ENCODE measurements around the gene KRTAP10-10. TPM values are rescaled to one million over a fixed set of nuclear protein-coding genes. Genes with fewer than 3 reads are reported as not detected.

Gene KRTAP10-10
- total RNA-seq, 4 donors from 2014 or later, result not detected

DNA sequence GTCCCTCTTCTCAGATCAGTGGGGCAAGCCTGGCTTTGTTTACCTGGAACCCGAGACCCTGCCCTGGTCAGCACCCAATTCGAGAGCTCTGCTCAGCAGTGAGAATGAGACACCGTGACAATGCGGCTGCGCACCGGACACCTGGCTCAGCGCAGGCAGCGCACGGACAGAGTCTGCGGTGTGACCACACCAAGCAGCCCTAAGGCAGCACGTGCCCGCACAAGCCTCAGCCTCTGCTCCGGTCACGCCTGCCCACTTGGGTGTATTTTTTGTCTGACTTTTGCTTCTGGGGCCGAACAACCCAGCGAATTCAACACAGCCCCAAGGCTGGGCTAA lies 20.6 kb upstream of the KRTAP10-10 start:
- H3K27me3 ChIP-seq, result peaks cover 62% of the 10 kb centered on the region
- peaks cover 0 to 24% (median 0%) of the 10 kb centered on the region in 3 donors for H3K9me3 ChIP-seq
- H3K4me3 ChIP-seq, result no peak overlapping the region
- H3K36me3 ChIP-seq, result no peaks in the 10 kb centered on the region
- TF ChIP-seq, protein P1, sequence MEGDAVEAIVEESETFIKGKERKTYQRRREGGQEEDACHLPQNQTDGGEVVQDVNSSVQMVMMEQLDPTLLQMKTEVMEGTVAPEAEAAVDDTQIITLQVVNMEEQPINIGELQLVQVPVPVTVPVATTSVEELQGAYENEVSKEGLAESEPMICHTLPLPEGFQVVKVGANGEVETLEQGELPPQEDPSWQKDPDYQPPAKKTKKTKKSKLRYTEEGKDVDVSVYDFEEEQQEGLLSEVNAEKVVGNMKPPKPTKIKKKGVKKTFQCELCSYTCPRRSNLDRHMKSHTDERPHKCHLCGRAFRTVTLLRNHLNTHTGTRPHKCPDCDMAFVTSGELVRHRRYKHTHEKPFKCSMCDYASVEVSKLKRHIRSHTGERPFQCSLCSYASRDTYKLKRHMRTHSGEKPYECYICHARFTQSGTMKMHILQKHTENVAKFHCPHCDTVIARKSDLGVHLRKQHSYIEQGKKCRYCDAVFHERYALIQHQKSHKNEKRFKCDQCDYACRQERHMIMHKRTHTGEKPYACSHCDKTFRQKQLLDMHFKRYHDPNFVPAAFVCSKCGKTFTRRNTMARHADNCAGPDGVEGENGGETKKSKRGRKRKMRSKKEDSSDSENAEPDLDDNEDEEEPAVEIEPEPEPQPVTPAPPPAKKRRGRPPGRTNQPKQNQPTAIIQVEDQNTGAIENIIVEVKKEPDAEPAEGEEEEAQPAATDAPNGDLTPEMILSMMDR (IDR thresholded peaks at IDR 0.05), result no peak
- TF ChIP-seq POLR2A (IDR thresholded peaks at IDR 0.05), result no peak
- TF ChIP-seq POLR2AphosphoS5 (IDR thresholded peaks at IDR 0.05), result no peak
- no peak for TF ChIP-seq EP300 (IDR thresholded peaks at IDR 0.05)
- ATAC-seq, result no peak
- H3K4me1 ChIP-seq, result no peaks in the 10 kb centered on the region
- H3K27ac ChIP-seq, result no peak overlapping the region
- WGBS, 2 donors (ENCODE audit: low coverage in 1 of 2), result 70% methylated on average over 2 of the region's 16 CpGs; no CpG with 5 or more reads in 1 of the 2 donors

DNA sequence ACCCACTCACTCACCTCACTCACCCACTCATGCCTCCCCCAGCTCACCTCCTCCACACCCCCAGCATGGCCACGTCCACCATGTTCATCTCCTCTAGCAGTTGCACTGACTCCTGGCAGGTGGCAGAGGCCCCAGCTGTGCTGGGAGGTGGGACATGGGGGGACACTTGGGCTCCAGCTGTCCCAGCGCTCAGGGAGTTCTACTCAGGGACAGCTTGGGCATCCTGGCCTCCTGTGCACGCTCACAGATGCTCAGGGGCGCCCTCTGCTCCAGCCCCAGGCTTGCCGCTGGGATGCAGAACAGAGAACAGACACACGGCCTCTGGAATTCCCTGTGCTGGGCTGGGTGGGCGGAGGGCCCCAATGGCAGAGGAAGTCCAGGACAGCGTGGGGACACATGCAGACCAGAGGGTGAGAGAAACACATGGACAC lies 20.1 kb upstream of the KRTAP10-10 start:
- H3K27ac ChIP-seq, result no peak overlapping the region
- peaks cover 56% of the 10 kb centered on the region for H3K27me3 ChIP-seq
- H3K4me3 ChIP-seq, result no peak overlapping the region
- H3K9me3 ChIP-seq, result peaks cover 0 to 19% (median 0%) of the 10 kb centered on the region in 3 donors
- no peak for TF ChIP-seq EP300 (IDR thresholded peaks at IDR 0.05)
- TF ChIP-seq, protein P1 (IDR thresholded peaks at IDR 0.05), result no peak
- TF ChIP-seq POLR2AphosphoS5 (IDR thresholded peaks at IDR 0.05), result no peak
- no peak for TF ChIP-seq POLR2A (IDR thresholded peaks at IDR 0.05)
- no peak for ATAC-seq
- WGBS, 2 donors (ENCODE audit: low coverage in 1 of 2), result no CpG with 5 or more reads among the region's 8 CpGs
- no peaks in the 10 kb centered on the region for H3K4me1 ChIP-seq
- H3K36me3 ChIP-seq, result no peaks in the 10 kb centered on the region

DNA sequence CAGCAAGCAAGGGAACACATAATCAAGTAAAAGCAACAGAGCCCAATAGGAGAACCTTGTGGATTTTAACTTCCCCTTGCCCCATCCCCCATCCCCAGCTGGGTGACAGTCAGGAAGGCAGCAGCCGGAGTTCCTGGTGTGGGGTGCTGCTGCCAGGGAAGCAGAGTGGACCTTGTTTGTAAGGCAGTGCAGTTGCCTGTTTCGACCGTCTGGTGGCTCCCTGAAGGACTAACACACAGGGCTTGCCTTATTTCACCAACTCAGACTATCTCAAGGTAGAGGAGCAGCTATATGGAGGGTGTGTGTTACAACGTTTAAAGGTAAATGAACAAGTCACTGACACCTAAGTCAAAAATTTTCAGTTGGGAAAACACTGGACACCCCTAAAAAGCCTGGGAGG lies 18.7 kb upstream of the KRTAP10-10 start:
- no peak overlapping the region for H3K4me3 ChIP-seq
- H3K9me3 ChIP-seq, result peaks cover 0 to 30% (median 0%) of the 10 kb centered on the region in 3 donors
- peak; percentile 31 for ATAC-seq
- H3K27ac ChIP-seq, result no peak overlapping the region
- H3K36me3 ChIP-seq, result no peaks in the 10 kb centered on the region
- no peaks in the 10 kb centered on the region for H3K4me1 ChIP-seq
- H3K27me3 ChIP-seq, result peaks cover 42% of the 10 kb centered on the region
- WGBS, 2 donors (ENCODE audit: low coverage in 1 of 2), result 8% methylated on average over 3 of the region's 4 CpGs; no CpG with 5 or more reads in 1 of the 2 donors
- no peak for TF ChIP-seq POLR2A (IDR thresholded peaks at IDR 0.05)
- TF ChIP-seq EP300 (IDR thresholded peaks at IDR 0.05), result no peak
- TF ChIP-seq, protein P1 (IDR thresholded peaks at IDR 0.05), result no peak
- no peak for TF ChIP-seq POLR2AphosphoS5 (IDR thresholded peaks at IDR 0.05)

DNA sequence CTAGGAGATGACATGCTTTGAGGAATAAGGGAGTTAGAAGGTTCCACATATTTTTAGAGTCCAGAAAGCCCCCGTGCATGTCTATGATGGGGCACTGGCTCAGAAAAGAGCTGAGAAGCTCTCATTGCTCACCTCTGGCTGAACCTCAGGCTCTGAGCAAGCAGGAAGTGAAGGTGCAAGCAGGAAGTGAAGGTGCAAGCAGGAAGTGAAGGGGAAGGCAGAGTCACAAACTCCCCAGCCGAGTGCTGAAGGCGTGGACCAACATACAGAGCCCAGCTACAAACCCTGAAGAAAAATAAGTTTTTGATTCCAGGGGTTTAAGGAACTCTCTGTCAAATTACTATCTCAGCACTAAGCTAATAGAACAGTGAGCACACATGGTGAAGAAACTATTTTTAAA lies 18.2 kb upstream of the KRTAP10-10 start:
- WGBS, 2 donors (ENCODE audit: low coverage in 1 of 2), result 40 to 52% methylated on average over 2 to 3 of the region's 3 CpGs
- H3K27ac ChIP-seq, result no peak overlapping the region
- TF ChIP-seq EP300 (IDR thresholded peaks at IDR 0.05) (no peak), POLR2AphosphoS5 (IDR thresholded peaks at IDR 0.05) (no peak), POLR2A (IDR thresholded peaks at IDR 0.05) (no peak)
- TF ChIP-seq, protein P1 (IDR thresholded peaks at IDR 0.05), result no peak
- H3K4me1 ChIP-seq, result no peaks in the 10 kb centered on the region
- no peaks in the 10 kb centered on the region for H3K36me3 ChIP-seq
- H3K4me3 ChIP-seq, result no peak overlapping the region
- peaks cover 0 to 34% (median 0%) of the 10 kb centered on the region in 3 donors for H3K9me3 ChIP-seq
- ATAC-seq, result no peak
- peaks cover 38% of the 10 kb centered on the region for H3K27me3 ChIP-seq

DNA sequence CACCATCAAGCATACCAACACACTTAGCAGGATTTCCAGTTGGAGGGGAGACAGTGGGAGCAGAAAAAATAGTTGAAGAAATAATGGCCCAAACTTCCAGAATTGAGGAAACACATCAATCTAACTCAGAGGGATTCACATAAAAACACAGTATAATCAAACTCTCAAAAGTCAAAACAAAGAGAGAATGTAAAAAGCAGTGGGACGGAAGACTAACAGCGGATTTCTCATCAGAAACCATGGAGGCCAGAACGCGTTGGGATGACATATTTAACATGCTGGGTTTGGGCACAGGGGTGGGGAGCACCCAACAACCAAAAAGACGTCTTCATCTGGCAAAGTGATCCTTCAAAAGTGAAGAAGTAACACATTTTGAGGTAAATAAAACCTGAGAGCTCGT lies 17.3 kb upstream of the KRTAP10-10 start:
- TF ChIP-seq POLR2AphosphoS5 (IDR thresholded peaks at IDR 0.05) (no peak), POLR2A (IDR thresholded peaks at IDR 0.05) (no peak), EP300 (IDR thresholded peaks at IDR 0.05) (no peak)
- TF ChIP-seq, protein P1 (IDR thresholded peaks at IDR 0.05), result no peak
- Histone ChIP-seq H3K36me3 (no peaks in the 10 kb centered on the region), H3K4me1 (no peaks in the 10 kb centered on the region), H3K27ac (no peak overlapping the region), H3K27me3 (peaks cover 28% of the 10 kb centered on the region), H3K9me3 (peaks cover 0 to 43% (median 0%) of the 10 kb centered on the region in 3 donors), H3K4me3 (no peak overlapping the region)
- no peak for ATAC-seq
- 83 to 88% methylated on average over 6 of the region's 6 CpGs for WGBS, 2 donors (ENCODE audit: low coverage in 1 of 2)

All from gastroesophageal sphincter (tissue), 4 donors.